ENCODE results near the gene PCBP3. TPM values are rescaled to one million over a fixed set of nuclear protein-coding genes. Genes with fewer than 3 reads are reported as not detected.

PCBP3 gene
- polyA plus RNA-seq, 1 donor (not counting 4 experiments of a cell fraction or from before 2014, with no cell fraction given) = 0.25 TPM

GRCh38 chr21:45918835-45919447, 275.4 kb downstream of the PCBP3 start:
- Histone ChIP-seq H3K27me3 (ENCODE audit: control insufficient read depth, extremely low read depth, insufficient read depth, low read length) (no peaks in the 10 kb centered on the region), H2AFZ (ENCODE audit: control insufficient read depth, low read length) (no peak overlapping the region), H3K9me3 (ENCODE audit: control insufficient read depth, low read depth, low read length) (peaks cover under 1% of the 10 kb centered on the region), H3K27ac (ENCODE audit: control insufficient read depth, insufficient read depth, low read length) (no peak overlapping the region), H3K36me3 (ENCODE audit: control insufficient read depth in 2 of 2, extremely low read depth in 1 of 2, insufficient read depth in 2 of 2, low read length in 2 of 2) (no peaks in the 10 kb centered on the region), H3K79me2 (ENCODE audit: control insufficient read depth, insufficient read depth, low read length) (no peaks in the 10 kb centered on the region), H4K20me1 (ENCODE audit: control insufficient read depth, extremely low read depth, insufficient read depth, low read length) (no peaks in the 10 kb centered on the region), H3K4me1 (ENCODE audit: control insufficient read depth, extremely low read depth, insufficient read depth, low read length) (no peaks in the 10 kb centered on the region), H3K9ac (ENCODE audit: control insufficient read depth, extremely low read depth, insufficient read depth, low read length) (no peak overlapping the region), H3K9me1 (ENCODE audit: control insufficient read depth, extremely low read depth, insufficient read depth, low read length) (no peaks in the 10 kb centered on the region), H3K4me3 (ENCODE audit: control insufficient read depth in 2 of 3, extremely low read depth in 1 of 3, insufficient read depth in 2 of 3, low read depth in 1 of 3, low read length in 3 of 3) (no peak overlapping the region), H3K4me2 (ENCODE audit: control insufficient read depth, extremely low read depth, insufficient read depth, low read depth, low read length) (no peak overlapping the region)
- no peak for TF ChIP-seq EZH2 (IDR thresholded peaks at IDR 0.05; ENCODE audit: low read length)
- no peak for TF ChIP-seq CTCF (optimal IDR thresholded peaks at IDR 0.05 in 1 of 3, IDR thresholded peaks at IDR 0.05 in 1 of 3, conservative IDR thresholded peaks at IDR 0.05 in 1 of 3; ENCODE audit: extremely low read depth in 1 of 3, insufficient read depth in 2 of 3, low read length in 3 of 3)
- no peak for FAIRE-seq
- dilution Hi-C loops (cut with MboI; ENCODE audit: extremely low pct_ligation_motif_present, low sequenced_read_pairs) = no loop called here
- DNase-seq (ENCODE audit: low read depth, low spot score) = no peak

GRCh38 chr21:45919593-45919992, 276.1 kb downstream of the PCBP3 start:
- no peaks in the 10 kb centered on the region for H3K4me1 ChIP-seq (ENCODE audit: control insufficient read depth, extremely low read depth, insufficient read depth, low read length)
- dilution Hi-C loops (cut with MboI; ENCODE audit: extremely low pct_ligation_motif_present, low sequenced_read_pairs) = no loop called here
- no peak for DNase-seq (ENCODE audit: low read depth, low spot score)
- H3K27ac ChIP-seq (ENCODE audit: control insufficient read depth, insufficient read depth, low read length) = no peak overlapping the region
- H3K79me2 ChIP-seq (ENCODE audit: control insufficient read depth, insufficient read depth, low read length) = no peaks in the 10 kb centered on the region
- no peaks in the 10 kb centered on the region for H3K27me3 ChIP-seq (ENCODE audit: control insufficient read depth, extremely low read depth, insufficient read depth, low read length)
- H3K9me3 ChIP-seq (ENCODE audit: control insufficient read depth, low read depth, low read length) = peaks cover 2% of the 10 kb centered on the region
- no peak for FAIRE-seq
- no peak overlapping the region for H3K4me3 ChIP-seq (ENCODE audit: control insufficient read depth in 2 of 3, extremely low read depth in 1 of 3, insufficient read depth in 2 of 3, low read depth in 1 of 3, low read length in 3 of 3)
- no peaks in the 10 kb centered on the region for H3K36me3 ChIP-seq (ENCODE audit: control insufficient read depth in 2 of 2, extremely low read depth in 1 of 2, insufficient read depth in 2 of 2, low read length in 2 of 2)
- no peak overlapping the region for H3K9ac ChIP-seq (ENCODE audit: control insufficient read depth, extremely low read depth, insufficient read depth, low read length)
- no peaks in the 10 kb centered on the region for H3K9me1 ChIP-seq (ENCODE audit: control insufficient read depth, extremely low read depth, insufficient read depth, low read length)
- H3K4me2 ChIP-seq (ENCODE audit: control insufficient read depth, extremely low read depth, insufficient read depth, low read depth, low read length) = no peak overlapping the region
- H4K20me1 ChIP-seq (ENCODE audit: control insufficient read depth, extremely low read depth, insufficient read depth, low read length) = no peaks in the 10 kb centered on the region
- TF ChIP-seq EZH2 (IDR thresholded peaks at IDR 0.05; ENCODE audit: low read length) = no peak
- TF ChIP-seq CTCF (optimal IDR thresholded peaks at IDR 0.05 in 1 of 3, IDR thresholded peaks at IDR 0.05 in 1 of 3, conservative IDR thresholded peaks at IDR 0.05 in 1 of 3; ENCODE audit: extremely low read depth in 1 of 3, insufficient read depth in 2 of 3, low read length in 3 of 3) = no peak
- no peak overlapping the region for H2AFZ ChIP-seq (ENCODE audit: control insufficient read depth, low read length)
